Mononuclear cell (primary cell): ENCODE data around the gene OR11A1. TPM values are rescaled to one million over a fixed set of nuclear protein-coding genes. Genes with fewer than 3 reads are reported as not detected.

Source experiments
- H3K27me3 ChIP-seq: 2 replicates; pipeline ENCODE4 v1.6.0; 2011; ENCODE audit warnings: low read length, control low read depth; ENCODE audit not compliant: insufficient read depth
- H3K4me1 ChIP-seq: 2 replicates; pipeline ENCODE4 v1.5.1; 2011; ENCODE audit warnings: mild to moderate bottlenecking, low read length, control low read depth; ENCODE audit not compliant: insufficient read depth
- H3K4me3 ChIP-seq: 2 replicates; pipeline ENCODE4 v1.5.1; 2011; ENCODE audit warnings: mild to moderate bottlenecking, low read length, moderate library complexity
- H3K9me3 ChIP-seq: 2 replicates; pipeline ENCODE4 v1.5.1; 2011; ENCODE audit warnings: low read depth, mild to moderate bottlenecking, control low read depth, low read length
- total RNA-seq: library from RNA; depleted of rRNA; stranded (reverse); fragments of >200 nt; gene quantifications from one replicate; pipeline ENCODE4 v1.2.3, GENCODE V29; 2012

The OR11A1 gene
- total RNA-seq, 1 donor = not detected

DNA sequence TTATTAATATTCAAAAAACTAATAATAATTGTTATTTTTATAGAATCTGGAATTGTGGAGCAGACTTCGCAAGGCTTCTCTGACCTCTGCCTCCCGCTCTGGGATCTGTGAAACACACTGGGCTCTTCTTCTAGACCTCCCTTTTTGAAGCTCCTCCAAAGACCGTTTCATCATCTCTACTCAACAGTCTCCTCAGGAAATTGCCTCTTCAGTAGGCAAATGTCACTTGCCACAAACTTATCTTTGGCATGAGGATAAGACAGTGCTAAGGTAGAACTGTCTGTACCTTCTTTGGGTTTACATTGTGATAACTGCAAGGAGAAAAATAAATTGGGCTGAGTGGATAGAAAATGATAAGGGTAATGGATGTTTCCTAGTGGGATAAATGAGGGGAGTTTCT is 33.2 kb upstream of the OR11A1 start:
- no peaks in the 10 kb centered on the region for H3K9me3 ChIP-seq

DNA sequence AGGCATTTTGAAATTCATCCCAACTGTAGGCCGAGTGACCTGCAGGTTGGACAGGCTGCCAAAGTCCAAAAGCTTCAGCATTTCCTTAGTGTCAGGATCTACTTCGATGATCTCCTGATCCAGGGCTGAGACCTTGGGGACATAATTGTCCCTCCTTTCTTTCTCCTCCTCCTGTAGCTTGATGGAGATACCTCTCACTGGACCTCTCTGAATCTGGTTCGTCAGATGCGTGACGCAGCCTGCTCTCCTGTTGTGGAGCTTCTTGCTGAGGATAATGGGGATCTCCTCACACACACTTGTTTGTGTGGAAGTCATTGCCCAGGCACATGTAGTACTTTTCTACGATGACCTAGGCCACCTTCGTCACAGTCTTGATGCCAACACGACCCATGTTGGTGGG is 32.4 kb upstream of the OR11A1 start:
- H3K9me3 ChIP-seq = no peaks in the 10 kb centered on the region
- peaks cover 3% of the 10 kb centered on the region for H3K4me1 ChIP-seq
- H3K27me3 ChIP-seq = peaks cover 3% of the 10 kb centered on the region
- H3K4me3 ChIP-seq = no peak overlapping the region

More for the DNA sequence above, 33.2 kb upstream of the OR11A1 start:
- Histone ChIP-seq H3K4me1 (peaks cover 3% of the 10 kb centered on the region), H3K27me3 (peaks cover 3% of the 10 kb centered on the region), H3K4me3 (no peak overlapping the region)

DNA sequence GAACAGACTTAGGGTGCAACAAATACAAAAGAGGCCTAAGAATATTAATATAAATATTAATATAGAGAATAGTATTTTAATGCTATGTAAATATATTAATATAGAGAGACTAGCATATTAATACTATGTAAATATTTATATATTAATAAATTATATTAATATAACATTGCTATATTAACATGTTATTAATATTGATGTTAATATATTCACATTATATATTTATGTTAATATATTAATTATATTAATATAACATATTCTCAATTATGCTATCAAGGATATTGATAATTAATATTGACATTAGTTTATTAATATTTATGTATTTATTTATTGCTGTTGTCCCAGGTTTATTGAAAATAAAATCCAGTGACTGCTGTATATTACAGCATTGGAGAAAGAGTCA is 32.0 kb upstream of the OR11A1 start:
- H3K4me3 ChIP-seq = no peak overlapping the region
- H3K4me1 ChIP-seq = peaks cover 3% of the 10 kb centered on the region
- peaks cover 3% of the 10 kb centered on the region for H3K27me3 ChIP-seq
- no peaks in the 10 kb centered on the region for H3K9me3 ChIP-seq

DNA sequence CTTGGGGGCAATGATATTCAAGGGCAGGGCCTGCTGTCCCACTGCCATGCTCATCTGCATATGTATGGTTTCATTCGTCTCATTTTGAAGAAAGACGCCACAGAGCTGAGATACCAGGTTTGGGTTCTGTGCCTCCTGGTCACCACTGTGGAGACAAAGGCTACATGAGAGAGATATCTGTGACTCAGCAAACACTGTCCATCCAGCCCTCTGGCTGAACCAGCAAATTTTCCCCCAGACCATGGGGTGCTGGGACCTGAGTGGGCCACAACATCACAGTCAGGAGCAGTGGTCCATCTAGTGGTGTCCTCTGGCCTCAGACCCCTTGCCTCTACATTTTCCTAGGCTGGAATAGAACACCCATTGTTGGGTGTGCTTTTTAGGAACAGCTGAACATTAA is 30.8 kb upstream of the OR11A1 start, which contains the start of gene MAS1L:
MAS1L (minus strand) TSS at position 297 of the 400 bp plus-strand sequence; CDS start at position 243, 54 bp downstream.
- Histone ChIP-seq H3K27me3 (peaks cover 7% of the 10 kb centered on the region), H3K9me3 (no peaks in the 10 kb centered on the region), H3K4me1 (peaks cover 3% of the 10 kb centered on the region), H3K4me3 (no peak within 1 kb of the TSS)

DNA sequence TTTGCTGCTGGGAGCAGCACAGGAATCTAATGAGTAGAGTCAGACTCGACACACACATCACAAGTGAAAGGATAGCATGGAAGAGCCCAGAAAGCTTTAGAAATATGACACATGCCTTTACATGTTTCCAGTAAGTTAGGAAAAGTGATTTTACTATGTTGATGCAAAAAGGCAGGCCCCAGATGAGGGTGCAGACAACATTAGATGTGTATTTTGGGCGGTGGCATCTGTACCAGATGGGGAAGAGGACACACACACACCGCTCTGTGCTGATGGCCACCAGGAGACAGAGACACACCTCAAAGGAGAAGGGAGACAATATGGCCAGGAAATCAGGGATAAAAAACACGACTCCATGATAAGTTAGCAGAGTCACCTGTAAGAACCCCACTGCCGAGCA is 30.3 kb upstream of the OR11A1 start:
- no peak overlapping the region for H3K4me3 ChIP-seq

DNA sequence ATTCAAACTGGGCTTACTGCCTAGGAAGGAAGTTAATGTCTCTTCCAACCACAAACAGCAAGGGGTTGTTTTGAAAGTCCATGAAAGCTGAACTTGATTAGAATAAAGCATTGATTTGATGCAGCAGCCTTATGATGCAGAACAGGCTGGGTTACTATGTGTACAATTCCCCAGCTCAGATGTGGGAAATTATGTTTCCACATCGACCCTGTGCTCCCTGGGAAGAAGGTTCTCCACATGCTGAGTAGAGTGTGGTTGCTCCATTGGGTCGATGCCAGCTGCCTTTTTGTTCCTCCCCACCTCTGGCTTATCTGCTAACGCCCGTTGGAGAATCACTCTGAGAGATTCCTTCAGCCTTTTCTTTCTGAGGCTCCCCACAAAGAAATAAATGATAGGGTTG is 29.7 kb upstream of the OR11A1 start:
- Histone ChIP-seq H3K27me3 (peaks cover 7% of the 10 kb centered on the region), H3K9me3 (no peaks in the 10 kb centered on the region), H3K4me1 (peaks cover 3% of the 10 kb centered on the region), H3K4me3 (no peak overlapping the region)

More for the DNA sequence above, 30.3 kb upstream of the OR11A1 start:
- Histone ChIP-seq H3K4me1 (peaks cover 3% of the 10 kb centered on the region), H3K27me3 (peaks cover 7% of the 10 kb centered on the region), H3K9me3 (no peaks in the 10 kb centered on the region)

DNA sequence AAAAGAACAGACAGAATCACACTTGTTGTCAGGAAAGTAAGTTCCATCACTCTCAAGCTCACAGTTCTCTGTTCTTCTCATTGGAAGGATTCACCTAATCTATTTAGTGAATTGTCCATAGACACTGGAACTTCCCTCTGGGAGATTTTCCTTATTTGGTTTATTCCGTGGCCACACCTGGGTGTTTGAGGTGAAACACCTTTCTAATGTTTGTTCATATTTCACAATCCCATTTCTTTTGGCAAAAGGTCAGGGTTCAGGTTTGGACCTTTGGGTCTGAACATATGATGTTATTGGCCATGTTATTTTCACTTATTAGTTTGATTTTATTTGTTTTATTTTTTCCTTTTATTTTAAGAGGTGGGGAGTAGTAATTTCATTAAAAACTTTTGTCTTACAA is 26.9 kb upstream of the OR11A1 start:
- Histone ChIP-seq H3K9me3 (no peaks in the 10 kb centered on the region), H3K27me3 (peaks cover 7% of the 10 kb centered on the region), H3K4me1 (no peaks in the 10 kb centered on the region), H3K4me3 (no peak overlapping the region)

DNA sequence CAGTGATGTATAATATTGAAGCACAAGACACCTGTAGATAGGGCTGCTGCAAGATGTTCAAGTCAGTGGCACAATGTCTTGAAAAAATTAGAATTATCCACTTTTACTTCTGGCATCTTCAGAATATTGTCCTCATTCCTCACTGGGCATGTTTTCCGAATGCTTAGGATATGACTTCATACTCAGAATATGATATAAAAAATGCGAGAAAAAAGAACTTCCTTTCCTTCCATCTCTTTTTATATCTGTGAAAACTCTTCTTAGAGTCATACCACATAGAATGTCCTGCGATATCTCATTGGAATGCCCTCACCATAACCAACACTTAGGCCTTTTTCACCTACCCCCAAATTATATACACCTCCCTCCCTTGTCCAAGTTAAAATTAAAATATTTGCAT is 26.3 kb upstream of the OR11A1 start:
- no peaks in the 10 kb centered on the region for H3K9me3 ChIP-seq
- H3K4me3 ChIP-seq = no peak overlapping the region
- H3K27me3 ChIP-seq = peaks cover 7% of the 10 kb centered on the region
- H3K4me1 ChIP-seq = no peaks in the 10 kb centered on the region

DNA sequence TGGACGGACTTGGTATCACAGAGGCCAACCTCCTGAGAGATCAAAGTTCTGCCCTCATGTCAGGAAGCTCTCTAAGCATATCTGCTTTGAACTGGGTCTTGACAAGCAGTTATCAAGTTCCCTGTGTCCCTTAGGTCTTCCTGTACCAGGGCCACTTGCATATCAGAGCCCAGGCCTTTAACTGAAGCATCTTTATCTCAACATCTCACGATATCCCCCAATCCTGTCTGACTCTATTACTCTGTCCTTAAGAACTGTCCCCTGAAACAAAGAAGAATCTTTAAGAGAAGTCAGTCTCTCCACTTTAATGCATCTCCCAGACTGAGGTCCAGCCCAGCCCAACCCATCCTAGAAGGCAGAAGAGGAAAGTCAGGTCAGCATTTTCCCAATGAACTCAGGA is 22.7 kb upstream of the OR11A1 start:
- Histone ChIP-seq H3K4me1 (no peaks in the 10 kb centered on the region), H3K9me3 (no peaks in the 10 kb centered on the region), H3K4me3 (no peak overlapping the region), H3K27me3 (peaks cover 4% of the 10 kb centered on the region)

DNA sequence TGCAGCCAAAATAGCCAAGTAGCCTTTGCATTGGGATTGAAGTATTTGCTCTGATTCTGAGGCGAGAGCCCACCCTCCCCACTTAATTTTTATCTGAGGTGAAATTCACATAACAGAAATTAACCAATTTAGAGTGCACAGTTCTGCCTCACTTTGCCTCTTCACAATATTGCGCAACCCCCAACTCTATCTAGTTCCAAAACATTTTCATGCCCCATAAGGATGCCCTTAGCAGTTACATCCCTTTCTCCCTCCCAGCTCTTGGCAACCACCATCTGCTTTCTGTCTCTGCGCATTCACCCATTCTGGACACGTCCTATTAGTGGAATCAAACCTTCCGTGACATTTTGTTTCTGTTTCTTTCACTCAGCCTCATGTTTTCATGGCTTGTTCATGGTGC is 21.9 kb upstream of the OR11A1 start:
- Histone ChIP-seq H3K9me3 (no peaks in the 10 kb centered on the region), H3K4me3 (no peak overlapping the region), H3K4me1 (no peaks in the 10 kb centered on the region), H3K27me3 (peaks cover 4% of the 10 kb centered on the region)

DNA sequence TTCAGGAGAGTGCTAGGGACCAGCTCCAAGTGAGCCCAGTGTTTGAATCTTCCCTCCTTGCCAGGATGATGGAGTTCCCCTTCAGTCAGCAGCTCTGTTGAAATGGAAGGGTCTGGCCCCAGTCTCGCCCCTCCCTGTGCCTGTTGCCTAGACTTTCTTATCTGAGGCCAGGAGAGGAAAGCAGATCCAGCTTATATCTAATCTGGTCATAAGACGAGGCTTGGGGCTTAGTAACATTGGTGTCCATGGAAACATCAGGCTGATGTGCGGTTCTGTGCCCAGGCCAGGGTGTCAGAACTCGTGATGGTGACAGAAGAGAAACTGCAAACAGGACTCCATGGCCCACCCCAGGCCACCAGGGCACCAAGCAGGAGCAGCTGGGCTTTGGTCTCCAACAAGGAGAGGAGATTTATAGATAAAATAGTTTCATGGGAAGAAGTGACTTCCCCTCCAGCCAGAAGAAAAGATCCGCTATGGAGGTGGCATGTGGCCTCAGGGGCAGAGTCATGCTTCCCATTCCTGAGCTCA is 21.1 kb upstream of the OR11A1 start:
- no peaks in the 10 kb centered on the region for H3K9me3 ChIP-seq
- no peaks in the 10 kb centered on the region for H3K27me3 ChIP-seq
- no peak overlapping the region for H3K4me3 ChIP-seq
- H3K4me1 ChIP-seq = no peaks in the 10 kb centered on the region

DNA sequence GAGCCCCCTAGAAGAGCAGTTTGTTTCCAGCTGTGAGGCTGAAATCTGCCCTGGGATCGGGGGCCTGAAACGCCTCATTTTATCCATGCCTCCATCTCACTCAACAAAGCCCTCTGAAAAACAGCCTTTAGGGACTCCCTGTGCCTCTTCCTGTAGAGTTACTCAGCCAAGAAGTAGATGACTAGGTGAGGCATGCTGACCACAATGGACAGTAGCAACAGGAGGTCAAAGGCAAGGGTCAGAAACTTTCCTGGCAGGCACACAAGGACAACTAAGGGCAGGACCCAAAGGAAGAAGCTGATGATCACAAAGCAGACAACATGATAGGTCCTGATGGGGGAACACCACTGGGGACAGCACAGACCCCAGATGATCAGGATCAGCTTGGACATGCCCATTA is 18.1 kb upstream of the OR11A1 start:
- Histone ChIP-seq H3K27me3 (no peaks in the 10 kb centered on the region), H3K4me3 (no peak overlapping the region), H3K4me1 (no peaks in the 10 kb centered on the region), H3K9me3 (no peaks in the 10 kb centered on the region)

DNA sequence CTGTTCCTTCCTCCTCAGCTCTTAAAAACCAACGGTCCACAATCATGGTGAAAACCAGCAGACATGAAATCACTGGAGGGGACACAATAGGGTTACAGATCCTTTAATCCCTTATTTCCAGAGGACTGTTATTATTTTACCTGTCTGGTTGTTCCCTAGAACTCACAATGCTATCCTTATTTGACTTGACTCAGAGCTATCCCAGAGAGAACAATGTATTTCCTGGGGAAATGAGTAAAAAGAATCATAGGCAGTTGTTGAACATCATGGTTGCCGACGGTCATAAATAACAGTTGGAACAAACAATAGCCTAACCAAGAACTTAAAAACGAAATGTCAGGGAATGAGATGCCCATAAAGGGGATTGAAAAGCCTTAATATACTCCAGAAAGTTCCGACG is 9.4 kb upstream of the OR11A1 start:
- Histone ChIP-seq H3K4me3 (no peak overlapping the region), H3K4me1 (no peaks in the 10 kb centered on the region), H3K27me3 (peaks cover 3% of the 10 kb centered on the region), H3K9me3 (no peaks in the 10 kb centered on the region)

DNA sequence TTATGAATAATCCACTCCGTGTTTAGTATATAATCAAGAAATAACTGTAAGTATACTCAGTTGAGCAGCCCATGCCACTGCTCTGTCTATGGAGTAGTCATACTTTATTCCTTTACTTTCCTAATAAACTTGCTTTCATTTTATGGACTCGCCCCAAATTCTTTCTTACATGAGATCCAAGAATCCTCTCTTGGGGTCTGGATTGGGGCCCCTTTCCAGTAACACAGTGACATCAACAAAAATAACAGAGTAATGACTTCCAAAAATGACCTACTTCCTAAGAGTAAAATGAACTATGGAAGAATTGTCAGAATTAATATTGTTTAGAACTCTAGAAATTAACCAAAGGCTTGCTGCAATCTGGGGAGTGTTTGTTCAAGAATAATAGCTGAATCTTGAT is 8.9 kb upstream of the OR11A1 start:
- Histone ChIP-seq H3K4me3 (no peak overlapping the region), H3K9me3 (no peaks in the 10 kb centered on the region), H3K4me1 (no peaks in the 10 kb centered on the region), H3K27me3 (peaks cover 3% of the 10 kb centered on the region)

DNA sequence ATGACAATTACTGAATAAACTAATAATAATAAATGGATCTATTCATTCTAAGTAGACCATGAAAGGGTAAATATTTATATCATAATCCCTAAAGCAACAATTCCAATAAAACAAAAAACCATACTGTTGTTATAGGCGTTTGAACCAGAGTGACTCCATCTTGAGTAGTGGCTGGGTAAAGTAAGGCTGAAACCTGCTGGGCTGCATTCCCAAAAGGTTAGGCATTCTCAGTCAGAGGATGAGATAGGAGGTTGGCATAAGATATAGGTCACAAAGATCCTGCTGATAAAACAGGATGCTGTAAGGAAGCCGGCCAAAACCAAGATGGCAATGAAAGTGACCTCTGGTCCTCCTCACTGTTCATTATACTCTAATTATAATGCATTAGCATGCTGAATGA is 8.4 kb upstream of the OR11A1 start:
- Histone ChIP-seq H3K27me3 (peaks cover 3% of the 10 kb centered on the region), H3K4me3 (no peak overlapping the region), H3K4me1 (no peaks in the 10 kb centered on the region), H3K9me3 (no peaks in the 10 kb centered on the region)

DNA sequence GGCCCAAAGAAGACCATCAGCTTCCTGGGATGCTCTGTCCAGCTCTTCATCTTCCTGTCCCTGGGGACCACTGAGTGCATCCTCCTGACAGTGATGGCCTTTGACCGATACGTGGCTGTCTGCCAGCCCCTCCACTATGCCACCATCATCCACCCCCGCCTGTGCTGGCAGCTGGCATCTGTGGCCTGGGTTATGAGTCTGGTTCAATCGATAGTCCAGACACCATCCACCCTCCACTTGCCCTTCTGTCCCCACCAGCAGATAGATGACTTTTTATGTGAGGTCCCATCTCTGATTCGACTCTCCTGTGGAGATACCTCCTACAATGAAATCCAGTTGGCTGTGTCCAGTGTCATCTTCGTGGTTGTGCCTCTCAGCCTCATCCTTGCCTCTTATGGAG is 5.2 kb upstream of the OR11A1 start:
- Histone ChIP-seq H3K4me1 (no peaks in the 10 kb centered on the region), H3K4me3 (no peak overlapping the region), H3K27me3 (peaks cover 3% of the 10 kb centered on the region), H3K9me3 (no peaks in the 10 kb centered on the region)
